Fibroblast of skin of abdomen (primary cell): ENCODE results near the gene PRPF38B.
A peak's percentile ranks its signal among the peaks of the same experiment; 100 is the strongest.
"Not testable (repeated sequence)": the region's sequence is repeated elsewhere in the genome, so short reads cannot be mapped to it uniquely, and the experiment has no call there.

Source experiments
- DNase-seq: peaks from one replicate; pipeline ENCODE4 v3.0.0-alpha.2; 2013

The PRPF38B gene

DNA sequence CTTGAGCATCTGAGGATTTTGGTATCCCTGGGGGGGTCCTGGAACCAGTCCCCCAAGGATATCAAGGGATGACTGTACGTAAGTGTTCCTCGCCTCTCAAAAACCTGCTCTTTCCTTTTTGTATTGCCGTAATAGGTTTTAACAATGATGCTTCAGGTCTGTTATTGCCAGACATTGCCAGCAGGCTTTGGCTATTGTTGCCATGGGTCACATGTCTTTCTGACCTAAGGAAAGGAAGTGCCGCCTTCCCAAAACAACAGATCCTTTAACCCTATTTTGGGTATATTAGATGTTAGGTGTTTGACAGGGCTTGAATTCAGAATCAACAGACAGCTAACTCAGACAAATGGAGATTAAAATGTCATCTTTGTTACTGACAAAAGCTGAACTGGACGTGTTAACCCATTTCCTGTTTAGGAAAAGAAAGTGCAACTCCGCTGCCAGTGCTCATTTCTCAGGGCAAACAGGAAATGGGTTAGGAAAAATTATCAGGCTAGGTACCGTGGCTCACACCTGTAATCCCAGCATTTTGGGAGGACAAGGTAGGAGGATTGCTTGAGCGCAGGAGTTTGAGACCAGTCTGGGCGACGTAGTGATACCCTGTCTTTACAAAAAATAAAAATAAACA, 12.4 kb upstream of the PRPF38B start:
- no peak for DNase-seq

DNA sequence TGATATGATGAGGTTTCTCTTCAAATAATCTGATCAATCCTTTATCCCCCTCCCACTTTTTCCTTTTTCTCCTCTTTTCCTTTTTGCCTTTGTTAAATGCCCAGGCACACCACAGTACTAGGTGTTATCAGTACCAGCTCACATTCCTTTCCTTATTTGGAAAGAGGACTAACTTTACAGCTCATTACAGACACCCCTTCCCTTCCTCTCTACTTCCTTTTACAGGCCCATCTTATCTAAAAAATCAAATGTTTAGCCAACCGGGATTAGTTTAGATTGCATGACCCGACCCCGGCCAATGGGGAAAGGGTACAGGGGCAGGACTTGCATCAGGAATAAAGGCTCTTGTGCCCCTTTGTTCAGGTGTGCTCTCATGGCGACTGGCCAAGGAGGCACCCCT, 10.4 kb upstream of the PRPF38B start:
- not testable (repeated sequence) for DNase-seq

DNA sequence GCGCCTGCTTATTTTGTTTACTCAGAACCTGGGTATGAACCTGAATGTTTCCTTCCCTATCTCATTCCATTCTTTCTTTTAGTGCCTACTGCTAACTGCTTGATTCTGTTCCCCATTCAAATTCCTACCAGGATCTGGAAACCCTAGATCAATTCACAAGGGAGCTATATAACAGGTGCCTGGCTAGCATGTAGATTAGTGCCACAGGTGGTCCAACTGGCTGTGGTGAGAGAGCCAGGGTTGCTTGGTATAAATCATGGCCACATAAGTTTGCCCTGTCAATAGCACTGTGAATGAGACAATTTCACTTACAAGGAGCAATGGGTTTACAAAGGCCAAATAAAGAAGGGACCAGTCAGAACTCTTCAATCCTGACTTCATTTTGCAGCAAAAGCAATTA, 6.6 kb upstream of the PRPF38B start:
- DNase-seq: no peak

DNA sequence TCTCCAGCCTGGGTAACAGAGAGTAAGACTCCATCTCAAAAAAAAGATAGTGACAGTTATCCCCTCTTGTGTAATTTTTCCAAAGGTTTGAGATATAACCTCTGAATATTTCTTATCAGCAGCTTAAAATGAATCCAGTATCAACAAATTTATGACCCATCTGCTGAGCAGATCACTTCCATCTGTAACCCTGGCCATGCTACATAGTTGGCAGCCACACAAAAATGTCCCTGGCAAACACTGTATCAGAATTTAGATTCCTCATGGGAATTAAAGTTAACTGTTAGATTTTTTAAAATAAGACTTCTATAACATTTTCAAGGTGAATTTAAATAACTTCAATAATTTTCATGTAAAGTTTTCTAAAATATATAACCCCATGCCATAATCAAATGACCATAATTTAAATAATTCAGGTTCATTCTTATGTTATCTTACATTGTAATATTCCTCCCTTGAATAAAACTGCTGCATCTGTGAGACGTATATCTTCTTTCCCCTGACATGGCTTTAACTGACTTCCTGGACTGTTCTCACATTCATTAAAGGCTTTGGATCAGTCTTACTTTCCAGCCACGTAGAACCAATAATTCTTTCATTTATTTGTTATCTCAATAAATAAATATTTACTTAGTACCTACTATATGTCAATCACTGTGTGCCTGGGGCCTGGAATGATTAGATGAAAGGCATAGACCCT, 5.3 kb upstream of the PRPF38B start:
- peak; percentile 77 for DNase-seq

DNA sequence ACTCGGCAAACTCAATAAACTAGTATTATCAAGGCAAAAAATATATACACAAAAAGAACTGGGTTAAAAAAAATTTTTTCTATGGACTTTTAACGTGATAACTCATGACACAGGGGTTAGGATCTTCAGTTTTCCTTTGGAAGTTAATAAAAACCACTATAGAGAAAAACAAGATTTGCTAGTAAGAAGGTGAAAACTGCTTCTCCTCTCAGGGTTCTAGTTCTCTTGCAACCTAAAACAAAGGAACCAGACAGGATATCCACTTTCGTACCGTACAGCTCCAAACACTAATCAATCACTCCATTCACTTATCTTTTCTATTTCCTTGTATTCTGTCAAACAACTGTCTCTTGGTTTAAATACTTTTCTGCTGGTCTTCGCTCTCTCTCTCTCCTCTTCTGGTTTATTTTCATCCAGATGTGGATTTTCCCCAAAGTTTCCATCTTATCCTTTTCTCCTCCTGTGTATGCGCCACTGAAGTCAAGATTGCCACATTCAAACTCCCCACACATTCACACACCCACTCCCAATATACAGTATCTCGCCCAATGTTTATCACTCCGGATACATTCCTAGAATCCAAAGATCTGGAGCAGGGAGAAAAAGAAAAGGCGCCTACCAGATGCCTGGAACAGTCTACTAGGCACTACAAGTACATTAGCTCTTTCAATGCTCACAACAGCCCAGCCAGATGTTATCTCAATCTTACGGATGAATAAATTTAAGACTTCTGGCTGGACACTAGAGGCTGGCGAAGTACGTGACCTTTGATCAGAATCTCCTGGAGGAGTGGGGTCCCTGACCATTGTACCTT, 775 bp upstream of the PRPF38B start:
- no peak for DNase-seq

DNA sequence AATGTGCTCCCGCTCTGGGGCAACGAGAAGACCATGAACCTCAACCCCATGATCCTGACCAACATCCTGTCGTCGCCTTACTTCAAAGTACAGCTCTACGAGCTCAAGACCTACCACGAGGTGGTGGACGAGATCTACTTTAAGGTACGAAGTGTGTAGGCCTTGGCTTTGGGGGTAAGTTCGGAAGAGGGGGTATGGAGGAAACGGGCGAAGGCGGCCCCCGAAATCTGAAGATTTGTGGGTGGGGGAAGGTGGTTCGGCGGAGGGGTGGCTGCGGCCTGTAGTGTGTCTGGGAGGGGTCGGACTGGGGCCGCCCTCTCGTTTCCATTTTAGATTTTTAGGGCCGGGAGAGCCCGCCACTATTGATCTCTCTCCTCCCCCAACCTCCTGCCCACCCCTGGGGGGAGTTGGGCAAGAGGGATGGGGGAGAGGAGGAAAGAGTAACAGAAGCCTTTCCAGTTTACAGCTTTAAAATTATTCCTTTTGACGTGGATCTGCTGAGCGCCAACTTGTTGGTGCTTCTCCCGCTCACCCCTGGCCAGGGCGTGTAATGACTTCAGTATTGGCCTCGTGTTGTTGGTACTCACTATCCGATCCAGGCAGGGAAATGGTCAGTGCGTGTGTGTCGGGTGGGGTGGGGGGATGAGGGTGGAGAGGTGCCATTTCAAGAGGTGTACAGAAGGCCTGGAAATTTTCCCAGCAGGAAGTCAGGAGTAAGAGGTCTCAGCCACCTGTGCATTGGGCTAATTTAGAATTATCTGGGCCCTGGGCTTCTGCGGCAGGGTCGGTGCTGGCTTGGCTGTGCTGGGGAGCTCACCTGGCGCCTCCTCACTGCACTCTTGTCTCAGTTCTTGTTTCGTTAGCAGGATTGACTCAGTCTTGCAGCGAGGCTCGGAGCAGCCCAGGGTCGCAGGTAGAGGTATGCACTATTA, 880 bp downstream of the PRPF38B start:
- peak; percentile 66 for DNase-seq

DNA sequence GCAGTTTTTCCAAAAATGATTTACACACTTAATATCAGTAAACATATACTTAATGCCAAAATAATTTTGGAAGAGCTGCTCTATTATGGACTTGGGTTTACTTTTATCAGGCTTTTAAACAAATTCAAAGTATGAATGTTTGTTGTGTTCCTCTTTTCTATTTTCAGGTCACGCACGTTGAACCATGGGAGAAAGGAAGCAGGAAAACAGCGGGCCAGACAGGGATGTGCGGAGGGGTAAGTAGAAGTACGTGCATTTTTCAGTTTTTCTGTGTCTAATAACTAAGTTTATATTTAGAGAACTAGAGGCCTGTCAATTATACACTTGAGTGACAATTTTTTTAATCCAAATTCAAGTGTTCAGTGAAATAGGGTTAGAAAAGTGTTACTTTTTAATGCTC, 3.4 kb downstream of the PRPF38B start:
- DNase-seq: no peak

DNA sequence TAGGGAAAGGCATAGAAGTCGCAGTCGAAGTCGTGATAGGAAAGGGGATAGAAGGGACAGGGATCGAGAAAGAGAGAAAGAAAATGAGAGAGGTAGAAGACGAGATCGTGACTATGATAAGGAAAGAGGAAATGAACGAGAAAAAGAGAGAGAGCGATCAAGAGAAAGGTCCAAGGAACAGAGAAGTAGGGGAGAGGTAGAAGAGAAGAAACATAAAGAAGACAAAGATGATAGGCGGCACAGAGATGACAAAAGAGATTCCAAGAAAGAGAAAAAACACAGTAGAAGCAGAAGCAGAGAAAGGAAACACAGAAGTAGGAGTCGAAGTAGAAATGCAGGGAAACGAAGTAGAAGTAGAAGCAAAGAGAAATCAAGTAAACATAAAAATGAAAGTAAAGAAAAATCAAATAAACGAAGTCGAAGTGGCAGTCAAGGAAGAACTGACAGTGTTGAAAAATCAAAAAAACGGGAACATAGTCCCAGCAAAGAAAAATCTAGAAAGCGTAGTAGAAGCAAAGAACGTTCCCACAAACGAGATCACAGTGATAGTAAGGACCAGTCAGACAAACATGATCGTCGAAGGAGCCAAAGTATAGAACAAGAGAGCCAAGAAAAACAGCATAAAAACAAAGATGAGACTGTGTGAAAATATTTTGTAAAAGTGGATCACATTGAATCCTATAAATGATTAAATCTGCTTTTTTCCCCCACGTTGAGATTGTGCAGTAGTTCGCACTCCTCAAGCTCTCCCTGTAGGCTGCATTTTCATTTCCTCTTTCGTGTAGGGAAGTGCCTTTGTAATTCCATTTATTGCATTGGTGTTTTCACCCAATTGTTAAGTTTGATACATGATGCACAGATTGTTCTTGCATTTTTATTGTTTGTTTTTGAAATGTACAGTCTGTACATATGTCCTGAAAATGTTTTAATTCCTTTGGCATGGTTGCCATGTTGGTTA, 7.5 kb downstream of the PRPF38B start:
- no peak for DNase-seq

DNA sequence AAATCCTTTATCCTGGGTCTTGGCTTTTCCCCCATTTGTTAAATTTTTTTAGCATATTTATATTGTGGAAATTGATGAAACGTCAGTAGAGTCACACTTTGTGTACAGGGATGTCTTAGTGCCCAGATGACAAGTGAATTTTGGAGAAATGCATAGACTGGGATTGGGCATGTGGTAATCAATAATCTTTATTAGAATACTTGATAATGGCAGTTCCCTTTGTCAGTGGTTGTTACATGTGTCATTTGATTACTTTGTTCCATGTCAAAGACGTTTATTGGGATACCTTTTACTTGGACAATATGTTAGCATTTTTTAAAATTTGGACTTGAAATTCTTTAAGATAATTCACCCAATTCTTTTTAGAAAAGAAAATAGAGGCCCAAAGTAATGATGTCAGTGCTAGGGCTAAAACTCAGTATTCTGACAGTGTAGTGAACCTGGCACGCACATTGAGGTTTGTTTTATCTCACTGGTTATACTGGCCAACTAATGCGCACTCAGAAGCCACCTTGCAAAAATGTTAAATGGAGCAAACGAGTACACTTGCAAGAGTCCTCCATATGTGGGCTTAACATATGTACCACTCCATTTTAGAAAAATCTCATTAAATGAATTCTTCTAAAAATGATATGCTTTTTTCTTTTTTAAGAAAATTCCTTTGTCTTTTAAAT, 9.2 kb downstream of the PRPF38B start:
- DNase-seq: no peak

DNA sequence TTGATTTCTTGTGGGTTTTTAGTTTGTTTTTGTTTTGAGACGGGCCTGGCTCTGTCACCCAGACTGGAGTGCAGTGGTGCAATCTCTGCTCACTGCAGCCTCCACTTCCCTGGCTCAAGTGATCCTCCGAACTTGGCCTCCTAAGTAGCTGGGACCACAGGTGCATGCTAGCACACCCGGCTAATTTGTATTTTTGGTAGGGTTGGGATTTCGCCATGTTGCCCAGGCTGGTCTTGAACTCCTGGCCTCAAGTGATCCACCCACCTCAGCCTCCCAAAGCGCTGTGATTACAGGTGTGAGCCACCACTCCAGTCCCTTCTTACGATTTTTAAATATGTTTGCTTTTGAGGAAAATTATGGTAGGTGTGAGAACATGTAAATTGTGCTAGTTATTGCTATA, 10.0 kb downstream of the PRPF38B start:
- DNase-seq: not testable (repeated sequence)

DNA sequence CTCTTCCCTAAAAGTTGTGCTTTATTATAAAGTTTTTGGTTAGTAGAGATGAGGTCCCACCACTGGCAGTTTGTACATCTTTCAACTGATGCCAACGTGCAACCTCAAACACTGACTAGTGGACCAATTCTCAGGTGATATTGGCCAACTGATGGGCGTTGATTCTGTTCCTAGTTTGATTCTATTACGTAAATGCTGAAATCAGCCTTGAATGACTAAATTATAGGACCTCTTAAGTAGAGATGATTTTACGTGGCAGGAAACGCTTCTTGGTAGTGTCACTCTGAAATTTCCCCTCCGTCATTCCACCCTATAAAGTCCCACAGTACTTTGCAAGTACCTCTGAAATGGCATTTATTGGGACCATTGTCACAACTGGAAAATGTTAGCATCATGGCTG, 11.8 kb downstream of the PRPF38B start:
- DNase-seq: no peak

DNA sequence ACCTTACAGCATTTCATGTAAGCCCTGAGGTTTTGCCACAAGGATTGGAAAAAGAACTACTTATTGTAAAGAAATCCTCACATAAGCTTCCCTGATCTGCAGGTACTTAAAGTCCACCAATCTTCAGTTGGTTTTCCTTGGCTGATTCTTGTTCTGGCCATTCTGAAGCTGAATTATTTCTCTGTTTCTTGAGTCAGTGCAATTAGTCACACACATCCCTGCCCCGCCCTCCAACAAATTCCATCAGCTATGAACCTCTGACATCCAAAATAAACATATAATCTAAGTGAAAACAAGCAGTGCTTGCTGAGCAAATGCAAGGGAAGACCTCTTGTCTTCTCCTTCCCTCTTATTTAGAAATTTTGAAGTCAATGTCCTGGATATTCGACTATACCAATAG, 12.4 kb downstream of the PRPF38B start:
- peak; percentile 54 for DNase-seq

DNA sequence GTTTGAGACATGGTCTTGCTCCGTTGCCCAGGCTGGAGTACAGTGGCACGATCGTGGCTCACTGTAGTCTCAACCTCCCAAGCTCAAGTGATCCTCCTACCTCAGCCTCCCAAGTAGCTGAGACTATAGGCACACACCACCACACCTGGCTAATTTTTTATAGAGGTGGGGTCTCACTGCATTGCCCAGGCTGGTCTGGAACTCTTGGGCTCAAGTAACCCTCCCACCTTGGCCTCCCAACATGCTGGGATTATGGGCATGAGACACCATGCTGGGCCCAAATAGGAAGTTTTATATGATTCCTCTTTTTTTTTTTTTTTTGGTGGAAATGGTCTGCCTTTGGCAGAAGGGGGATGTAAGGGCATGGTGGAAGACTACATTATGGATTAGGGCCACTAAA, 14.5 kb downstream of the PRPF38B start:
- DNase-seq: no peak

DNA sequence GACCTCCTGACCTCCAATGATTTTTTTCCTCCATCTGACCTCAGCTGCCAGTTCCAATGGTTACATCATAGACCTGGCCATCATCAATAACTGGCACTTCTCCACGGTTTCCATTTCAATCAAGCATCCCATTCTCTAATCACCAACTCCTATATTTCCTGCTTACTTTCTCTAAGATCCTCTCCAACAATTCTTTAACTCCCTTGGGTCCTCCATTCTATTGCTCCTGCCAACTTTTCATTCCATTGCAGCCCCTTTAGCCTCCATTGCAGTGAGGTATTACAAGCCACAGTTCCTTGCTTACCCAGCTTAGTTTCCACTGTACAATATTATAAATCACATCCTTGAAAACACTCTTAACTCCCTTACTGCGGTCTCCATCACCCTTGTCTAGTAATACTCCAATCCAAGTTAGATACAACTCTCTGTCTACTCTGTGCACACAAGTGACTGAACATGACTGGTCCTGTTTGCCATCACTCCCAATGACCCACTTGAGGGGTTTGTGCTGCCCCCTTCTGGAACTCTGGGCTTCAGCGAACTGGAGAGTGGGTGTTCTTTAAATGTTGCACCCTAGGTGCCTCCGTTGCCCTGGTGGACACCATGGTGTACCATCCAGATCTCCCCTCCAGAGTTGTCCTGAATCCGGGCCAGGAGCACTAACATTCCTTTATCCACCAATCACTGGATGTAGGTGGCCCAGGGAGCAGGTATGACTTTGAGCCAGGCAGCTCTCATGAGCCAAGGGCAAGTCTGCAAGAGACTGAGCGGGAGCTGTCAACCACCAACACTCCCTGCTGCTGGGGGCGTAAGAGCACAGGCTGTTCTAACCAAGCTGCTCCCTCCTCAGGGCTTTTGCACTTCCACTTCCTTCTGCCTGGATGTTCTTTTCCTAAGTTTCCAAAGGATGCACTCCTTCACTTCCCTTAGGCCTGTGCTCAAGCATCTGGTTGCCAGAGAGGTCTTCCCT, 16.9 kb downstream of the PRPF38B start:
- no peak for DNase-seq

DNA sequence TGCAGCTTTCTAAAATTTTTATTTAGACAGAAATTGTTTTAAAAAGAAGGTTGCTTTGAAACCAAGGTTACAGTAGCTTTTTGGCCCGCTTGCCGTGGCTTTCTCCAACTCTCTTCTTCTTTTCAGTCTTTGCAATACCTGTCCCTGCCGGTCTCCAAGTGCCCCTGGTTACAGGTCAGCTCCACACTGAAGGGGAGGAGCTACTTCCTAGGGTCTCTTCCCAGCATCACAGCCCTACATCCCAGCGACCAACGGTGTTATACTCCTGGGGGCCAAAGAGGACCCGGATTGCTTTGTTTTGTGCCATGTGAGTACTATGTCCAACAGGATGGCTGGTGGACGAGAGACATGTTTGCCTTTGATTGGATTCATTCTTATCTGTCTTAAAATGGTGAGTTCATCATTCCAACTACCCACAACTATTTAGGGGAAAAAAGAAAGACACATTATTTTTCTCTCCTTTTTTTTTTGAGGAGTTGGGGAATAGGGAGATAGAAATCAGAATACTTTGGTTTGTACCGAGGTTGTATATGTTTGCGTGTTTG, 20.6 kb downstream of the PRPF38B start, which contains the start of gene FNDC7:
Gene FNDC7, plus strand, starts transcription at position 303 of the 545 bp plus-strand sequence. Its CDS starts 26 bp downstream, at position 329.
- DNase-seq: no peak

DNA sequence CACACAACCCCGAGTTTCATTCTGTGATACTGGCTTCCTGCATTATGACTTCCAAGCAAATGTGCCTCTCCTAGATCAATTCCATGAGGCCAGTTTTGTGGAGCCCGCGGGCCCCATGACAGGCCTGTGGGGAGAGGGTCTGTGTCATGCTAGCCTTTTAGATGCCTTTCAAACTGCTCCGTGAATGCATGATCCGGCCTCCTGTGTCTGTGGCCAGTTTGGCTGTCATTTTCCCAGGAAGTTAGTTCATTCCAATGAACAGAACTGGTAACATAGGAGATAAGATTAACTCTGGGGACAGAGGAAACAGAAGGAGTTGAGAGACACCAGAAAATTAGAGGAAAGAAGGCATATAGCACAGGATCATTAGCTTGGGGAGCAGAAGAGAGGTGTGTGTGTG, 23.8 kb downstream of the PRPF38B start:
- DNase-seq: no peak

DNA sequence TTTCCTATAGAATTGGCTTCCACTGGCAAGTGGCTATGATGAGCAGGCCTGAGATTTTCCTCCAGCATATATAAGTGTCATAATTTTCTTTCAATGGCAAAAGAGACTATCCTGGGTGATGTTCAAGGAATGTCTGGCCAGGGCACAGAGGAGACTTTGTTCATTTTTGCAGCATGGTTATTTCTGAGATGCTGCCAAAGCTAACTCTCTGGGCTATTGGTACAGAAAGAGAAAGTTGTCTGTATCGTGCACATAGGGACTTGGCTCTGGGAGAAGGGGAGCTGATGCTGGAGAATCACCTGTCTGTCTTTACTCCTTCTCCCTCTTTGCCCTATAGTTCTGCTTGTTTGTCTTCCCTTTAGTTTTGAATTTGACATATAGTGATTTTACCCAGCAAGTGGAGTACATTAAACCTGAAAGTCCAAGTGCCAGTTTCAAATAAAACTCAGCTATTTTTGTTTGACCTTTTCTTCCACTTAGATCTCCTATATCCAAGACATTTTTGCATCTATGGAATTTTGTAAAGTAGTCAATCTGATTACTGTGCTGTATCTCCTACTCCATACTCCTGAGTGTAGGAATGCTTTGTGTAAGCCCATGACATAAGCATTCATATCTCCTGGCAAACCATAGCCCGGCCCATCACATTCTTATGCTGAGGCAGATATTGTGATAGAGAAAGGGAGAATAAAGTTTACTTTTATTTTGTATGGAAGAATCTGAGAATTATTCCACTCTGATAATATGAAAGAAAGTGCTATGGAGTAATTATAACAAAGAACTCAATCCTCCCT, 24.5 kb downstream of the PRPF38B start:
- no peak for DNase-seq

DNA sequence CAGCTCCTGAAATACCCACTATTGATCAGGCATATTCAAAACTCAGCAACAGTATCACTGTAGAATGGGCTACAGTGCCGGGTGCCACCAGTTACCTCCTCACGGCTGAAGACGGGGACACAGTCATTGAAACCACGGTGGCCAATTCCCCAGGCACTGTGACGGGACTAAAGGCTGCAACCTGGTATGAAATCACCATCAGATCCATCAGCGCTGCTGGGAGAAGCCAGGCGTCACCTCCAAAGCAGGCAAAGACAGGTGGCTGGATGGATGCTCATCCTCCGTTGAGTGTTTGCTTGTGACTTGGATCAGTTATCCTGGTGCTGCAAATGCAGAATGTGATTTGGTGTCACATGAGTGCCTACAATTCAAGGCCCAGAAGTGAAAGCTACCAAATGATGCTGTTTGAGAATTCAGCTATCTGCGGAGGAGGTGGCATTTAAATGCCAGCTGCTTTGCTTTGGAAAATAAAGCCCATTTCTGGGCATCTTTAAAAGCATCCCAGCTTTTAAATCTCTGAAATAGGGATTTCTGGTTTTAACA, 25.7 kb downstream of the PRPF38B start:
- DNase-seq: no peak
